WTC11 (cell line): ENCODE data around the gene PGBD5.

ENCODE experiments used
- CREB1 ChIP-seq: sonication (generic); formaldehyde crosslinking; IDR thresholded peaks from 2 replicates; pipeline ENCODE4 v1.8.0; 2023; ENCODE audit warnings: mild to moderate bottlenecking, missing genetic modification reagents
- ELF4 ChIP-seq: sonication (generic); formaldehyde crosslinking; IDR thresholded peaks from 2 replicates; pipeline ENCODE4 v1.8.1; 2022; ENCODE audit warnings: low read depth, mild to moderate bottlenecking, moderate library complexity, missing genetic modification reagents
- NFYB ChIP-seq: sonication (generic); formaldehyde crosslinking; conservative IDR thresholded peaks from 2 replicates; pipeline ENCODE4 v1.8.0; 2022; ENCODE audit warnings: low read depth, missing genetic modification reagents
- ZNF281 ChIP-seq: sonication (generic); formaldehyde crosslinking; IDR thresholded peaks from 2 replicates; pipeline ENCODE4 v1.8.0; 2023; ENCODE audit warnings: mild to moderate bottlenecking, missing genetic modification reagents
- TF ChIP-seq, protein P1 (sequence below): fragments of 200-600 bp; IDR thresholded peaks from 2 replicates; pipeline ENCODE4 v1.8.0; 2022; ENCODE audit warnings: antibody characterized with exemption
- TF ChIP-seq, protein P2 (sequence below): sonication (generic); formaldehyde crosslinking; conservative IDR thresholded peaks from 2 replicates; pipeline ENCODE4 v1.8.1; 2022; ENCODE audit warnings: mild to moderate bottlenecking, missing genetic modification reagents

- TF ChIP-seq NFYB (no peak), CREB1 (no peak), ZNF281 (no peak), ELF4 (CRISPR knock-in tag) (no peak)
- TF ChIP-seq, protein P1, sequence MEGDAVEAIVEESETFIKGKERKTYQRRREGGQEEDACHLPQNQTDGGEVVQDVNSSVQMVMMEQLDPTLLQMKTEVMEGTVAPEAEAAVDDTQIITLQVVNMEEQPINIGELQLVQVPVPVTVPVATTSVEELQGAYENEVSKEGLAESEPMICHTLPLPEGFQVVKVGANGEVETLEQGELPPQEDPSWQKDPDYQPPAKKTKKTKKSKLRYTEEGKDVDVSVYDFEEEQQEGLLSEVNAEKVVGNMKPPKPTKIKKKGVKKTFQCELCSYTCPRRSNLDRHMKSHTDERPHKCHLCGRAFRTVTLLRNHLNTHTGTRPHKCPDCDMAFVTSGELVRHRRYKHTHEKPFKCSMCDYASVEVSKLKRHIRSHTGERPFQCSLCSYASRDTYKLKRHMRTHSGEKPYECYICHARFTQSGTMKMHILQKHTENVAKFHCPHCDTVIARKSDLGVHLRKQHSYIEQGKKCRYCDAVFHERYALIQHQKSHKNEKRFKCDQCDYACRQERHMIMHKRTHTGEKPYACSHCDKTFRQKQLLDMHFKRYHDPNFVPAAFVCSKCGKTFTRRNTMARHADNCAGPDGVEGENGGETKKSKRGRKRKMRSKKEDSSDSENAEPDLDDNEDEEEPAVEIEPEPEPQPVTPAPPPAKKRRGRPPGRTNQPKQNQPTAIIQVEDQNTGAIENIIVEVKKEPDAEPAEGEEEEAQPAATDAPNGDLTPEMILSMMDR, result no peak
- TF ChIP-seq, protein P2, sequence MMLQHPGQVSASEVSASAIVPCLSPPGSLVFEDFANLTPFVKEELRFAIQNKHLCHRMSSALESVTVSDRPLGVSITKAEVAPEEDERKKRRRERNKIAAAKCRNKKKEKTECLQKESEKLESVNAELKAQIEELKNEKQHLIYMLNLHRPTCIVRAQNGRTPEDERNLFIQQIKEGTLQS (CRISPR knock-in tag), result no peak
Measured at GRCh38 chr1:230429067-230429735, 3.1 kb upstream of the PGBD5 start.
